Pancreas (tissue), 10 donors: Measurements from ENCODE around the gene EFCAB13. TPM values are rescaled to one million over a fixed set of nuclear protein-coding genes. Genes with fewer than 3 reads are reported as not detected.
A peak's percentile ranks its signal among the peaks of the same experiment; 100 is the strongest.

Experiments used
- ATAC-seq, 4 donors: fragments of 200-7000 bp; cut with Tn5 transposase; one replicate each; pipeline versions ENCODE4 v1.8.0 to v1.9.1; 2020; ENCODE audit warnings: mild to moderate bottlenecking in 4 of 4, moderate library complexity in 4 of 4
- DNase-seq, 6 donors: peaks; one replicate each; pipeline ENCODE4 v3.0.0-alpha.2; 2020
- FAIRE-seq: peaks from 2 replicates; lab custom pipeline; 2012; peaks lifted over from hg19 to GRCh38; lab: Jason Lieb, UNC
- H3K27ac ChIP-seq, 4 donors: fragments of 200-600 bp; sonication (generic); 1 replicate in 3 of 4; 2 replicates in 1 of 4; pipeline versions ENCODE4 v1.5.0 to v1.8.0; 2020
- H3K27me3 ChIP-seq, 4 donors: fragments of 200-600 bp; one replicate each; pipeline ENCODE4 v1.8.0; 2021
- H3K36me3 ChIP-seq, 3 donors: fragments of 200-600 bp; sonication (generic) in 1 of 3; one replicate each; pipeline versions ENCODE4 v1.5.0 to v1.8.0; 2020 to 2021
- H3K4me1 ChIP-seq, 3 donors: fragments of 200-600 bp; one replicate each; pipeline ENCODE4 v1.8.0; 2021
- H3K4me3 ChIP-seq, 4 donors: fragments of 200-600 bp; sonication (generic) in 2 of 4; one replicate each; pipeline versions ENCODE4 v1.5.0 to v1.8.0; 2020 to 2021
- H3K9me3 ChIP-seq, 4 donors: fragments of 200-600 bp; one replicate each; pipeline ENCODE4 v1.8.0; 2021
- CTCF ChIP-seq, 4 donors: fragments of 200-600 bp; sonication (generic) in 3 of 4; IDR thresholded peaks; one replicate each; pipeline versions ENCODE4 v1.5.0 to v1.8.0; 2021; ENCODE audit warnings: antibody characterized with exemption in 4 of 4
- WGBS, 2 donors: extraction: QIAGEN DNeasy Blood & Tissue Kit; methylation state at CpG; one replicate each; pipeline ENCODE4 v1.1.7; 2013; 5-methylcytosine and 5-hydroxymethylcytosine counted together
- intact Hi-C, 3 donors: fragments of 100-400 bp; cut with DNase I; formaldehyde crosslinking; loops; one replicate each; pipeline versions ENCODE4 v1.11.1 to v1.14.2; 2022
- polyA plus RNA-seq, 2 donors: library from polyadenylated mRNA; stranded (reverse); fragments of 200-250 nt; gene quantifications; one replicate each; pipeline ENCODE4 v1.2.3, GENCODE V29; 2013
- total RNA-seq, 6 donors: library from RNA; stranded (reverse); fragmentation: NEBNext Ultra II Directional in 4 of 6; extraction: Animal tissue kit (Norgen Biotek cat#: 25700) in 4 of 6; gene quantifications; one replicate each; pipeline versions ENCODE4 v1.2.1 to v1.2.4, GENCODE V29; 2021 to 2023
- donor health status: healthy with polysubstance abuse.
- donor health status: DM: no; HTN: no; CAD: no; lungs with moderate emphysema.
- donor health status: DM: no; HTN: no; CAD: no.
- donor health status: control.
- donor health status: control.
- donor health status: Bipolar disorder and iron deficiency.
- donor health status: DM: yes; HTN: yes; CAD: no.
- donor health status: DM: no; HTN: no; CAD: no.
- donor health status: DM: no; HTN: no; CAD: no.
- donor health status: DM: yes; HTN: yes; CAD: no.

The EFCAB13 gene
- total and polyA plus RNA-seq, 8 donors: 0.46 to 6.7 (median 1.9) TPM

GRCh38 chr17:47276444-47276843 lies 47.3 kb upstream of the EFCAB13 start:
- WGBS, 2 donors: 83 to 86% methylated on average over 3 of the region's 3 CpGs
- DNase-seq (no peak), ATAC-seq (peak in 2 of 4 donors; percentile 6 to 10), FAIRE-seq (no peak)
- no peak overlapping the region for H3K4me3 ChIP-seq
- no peaks in the 10 kb centered on the region for H3K9me3 ChIP-seq
- peaks cover 5 to 21% (median 11%) of the 10 kb centered on the region in 3 donors for H3K4me1 ChIP-seq
- peak overlapping the region in 1 of 4 donors; percentile 2 for H3K27ac ChIP-seq
- no peak for TF ChIP-seq CTCF (IDR thresholded peaks at IDR 0.05)
- intact Hi-C loops: no loop called here
- no peaks in the 10 kb centered on the region for H3K27me3 ChIP-seq
- H3K36me3 ChIP-seq: no peaks in the 10 kb centered on the region

DNA sequence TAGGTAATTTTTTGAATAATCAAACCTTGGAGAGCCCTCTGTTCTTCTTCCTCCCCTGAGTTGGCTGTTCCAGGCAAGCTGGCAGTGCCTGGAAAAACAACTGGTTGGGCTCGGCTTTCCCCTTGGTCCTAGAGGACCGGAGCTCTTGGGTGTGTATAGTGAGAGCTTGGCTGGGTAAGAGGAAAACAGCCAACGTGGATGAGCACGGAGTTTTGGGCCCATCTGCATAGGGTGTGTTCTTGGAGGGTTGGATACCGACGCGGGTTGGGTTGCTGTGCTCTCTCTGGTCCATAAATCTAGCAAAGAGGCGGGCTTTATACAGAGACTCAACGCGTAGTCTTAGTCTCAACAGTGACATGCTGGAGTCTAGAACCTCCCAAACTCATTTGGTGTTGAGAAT lies 46.9 kb upstream of the EFCAB13 start:
- peaks cover 5 to 21% (median 11%) of the 10 kb centered on the region in 3 donors for H3K4me1 ChIP-seq
- 32 to 46% methylated on average over 10 of the region's 10 CpGs for WGBS, 2 donors
- FAIRE-seq (no peak), DNase-seq (peak; percentile 62 to 81 (median 66)), ATAC-seq (peak; percentile 87 to 96 (median 90))
- H3K9me3 ChIP-seq: no peaks in the 10 kb centered on the region
- H3K27ac ChIP-seq: peak overlapping the region in 1 of 4 donors; percentile 2
- no peak overlapping the region for H3K4me3 ChIP-seq
- no peaks in the 10 kb centered on the region for H3K36me3 ChIP-seq
- no peaks in the 10 kb centered on the region for H3K27me3 ChIP-seq
- intact Hi-C loops: no loop called here
- no peak for TF ChIP-seq CTCF (IDR thresholded peaks at IDR 0.05)

GRCh38 chr17:47277921-47278320 lies 45.8 kb upstream of the EFCAB13 start:
- peaks cover 5 to 21% (median 11%) of the 10 kb centered on the region in 3 donors for H3K4me1 ChIP-seq
- no peak for DNase-seq

DNA sequence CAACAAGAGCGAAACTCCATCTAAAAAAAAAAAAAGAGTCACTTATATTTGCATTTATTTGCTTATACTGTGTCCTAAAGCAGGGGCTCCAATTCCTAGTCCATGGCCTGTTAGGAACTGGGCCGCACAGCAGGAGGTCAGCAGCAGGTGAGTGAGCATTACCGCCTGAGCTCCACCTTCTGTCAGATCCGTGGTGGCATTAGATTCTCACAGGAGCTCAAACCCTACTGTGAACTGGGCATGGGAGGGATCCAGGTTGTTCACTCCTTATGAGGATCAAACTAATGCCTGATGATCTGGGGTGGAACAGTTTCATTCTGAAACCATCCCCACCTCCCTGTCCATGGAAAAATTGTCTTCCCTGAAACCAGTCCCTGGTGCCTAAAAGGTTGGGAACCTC lies 45.2 kb upstream of the EFCAB13 start:
- FAIRE-seq: no peak
- no peak overlapping the region for H3K4me3 ChIP-seq
- H3K4me1 ChIP-seq: peaks cover 5 to 21% (median 11%) of the 10 kb centered on the region in 3 donors
- no peak for TF ChIP-seq CTCF (IDR thresholded peaks at IDR 0.05)
- intact Hi-C loops: no loop called here
- no peaks in the 10 kb centered on the region for H3K36me3 ChIP-seq
- peak overlapping the region in 2 of 4 donors; percentile 0 for H3K27ac ChIP-seq
- DNase-seq: no peak
- no peaks in the 10 kb centered on the region for H3K9me3 ChIP-seq
- WGBS, 2 donors: 86 to 90% methylated on average over 4 of the region's 4 CpGs
- no peaks in the 10 kb centered on the region for H3K27me3 ChIP-seq
- ATAC-seq: no peak

More at GRCh38 chr17:47277921-47278320, 45.8 kb upstream of the EFCAB13 start:
- FAIRE-seq (no peak), ATAC-seq (no peak)
- intact Hi-C loops: no loop called here
- Histone ChIP-seq H3K27me3 (no peaks in the 10 kb centered on the region), H3K4me3 (no peak overlapping the region), H3K27ac (no peak overlapping the region), H3K36me3 (no peaks in the 10 kb centered on the region), H3K9me3 (no peaks in the 10 kb centered on the region)
- no peak for TF ChIP-seq CTCF (IDR thresholded peaks at IDR 0.05)
- 97 to 100% methylated on average over 1 of the region's 1 CpG for WGBS, 2 donors

DNA sequence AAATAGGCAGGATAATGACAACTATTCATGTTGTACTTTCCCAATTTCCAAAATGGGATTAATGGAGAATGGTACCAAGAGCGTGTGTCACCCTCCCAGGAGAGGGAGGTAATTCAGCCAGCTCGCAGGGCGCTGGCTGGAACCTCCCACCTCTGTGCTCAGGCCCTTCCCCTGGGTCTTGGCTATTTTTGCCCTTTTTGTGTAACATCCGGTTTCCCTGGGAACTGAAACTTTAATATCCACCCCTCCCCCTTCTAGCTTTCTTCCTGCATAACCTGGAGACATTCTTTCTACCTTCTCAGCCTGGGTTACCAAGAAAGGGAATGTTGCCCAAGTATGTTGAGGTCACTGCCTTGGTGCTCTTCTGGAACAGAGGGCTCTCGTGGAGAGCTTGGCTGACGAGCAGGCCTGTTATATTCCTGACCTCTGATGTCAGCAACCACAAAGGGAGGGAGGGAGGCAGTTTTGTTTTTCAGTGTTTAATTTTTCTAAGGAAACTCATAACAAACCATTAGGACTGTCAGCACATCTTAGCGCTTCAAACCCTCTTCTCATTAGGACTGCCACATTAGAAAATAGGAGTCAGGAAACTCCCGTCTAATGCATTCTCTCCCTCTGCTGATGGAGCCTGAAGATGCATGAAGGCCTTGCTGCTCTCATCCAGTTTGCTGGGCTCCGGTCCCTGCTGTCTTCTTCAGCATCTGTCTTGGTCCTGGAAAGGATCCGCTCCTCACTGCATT lies 44.5 kb upstream of the EFCAB13 start:
- Histone ChIP-seq H3K4me3 (no peak overlapping the region), H3K9me3 (no peaks in the 10 kb centered on the region), H3K27ac (peak overlapping the region in 2 of 4 donors; percentile 0), H3K36me3 (no peaks in the 10 kb centered on the region), H3K4me1 (peaks cover 5 to 21% (median 11%) of the 10 kb centered on the region in 3 donors), H3K27me3 (no peaks in the 10 kb centered on the region)
- intact Hi-C loops: no loop called here
- FAIRE-seq (peak; percentile 75), DNase-seq (no peak), ATAC-seq (peak in 3 of 4 donors; percentile 20 to 47 (median 44))
- no peak for TF ChIP-seq CTCF (IDR thresholded peaks at IDR 0.05)
- WGBS, 2 donors: 76 to 82% methylated on average over 10 of the region's 10 CpGs
